Measurements from ENCODE around the gene MTSS2.

DNA sequence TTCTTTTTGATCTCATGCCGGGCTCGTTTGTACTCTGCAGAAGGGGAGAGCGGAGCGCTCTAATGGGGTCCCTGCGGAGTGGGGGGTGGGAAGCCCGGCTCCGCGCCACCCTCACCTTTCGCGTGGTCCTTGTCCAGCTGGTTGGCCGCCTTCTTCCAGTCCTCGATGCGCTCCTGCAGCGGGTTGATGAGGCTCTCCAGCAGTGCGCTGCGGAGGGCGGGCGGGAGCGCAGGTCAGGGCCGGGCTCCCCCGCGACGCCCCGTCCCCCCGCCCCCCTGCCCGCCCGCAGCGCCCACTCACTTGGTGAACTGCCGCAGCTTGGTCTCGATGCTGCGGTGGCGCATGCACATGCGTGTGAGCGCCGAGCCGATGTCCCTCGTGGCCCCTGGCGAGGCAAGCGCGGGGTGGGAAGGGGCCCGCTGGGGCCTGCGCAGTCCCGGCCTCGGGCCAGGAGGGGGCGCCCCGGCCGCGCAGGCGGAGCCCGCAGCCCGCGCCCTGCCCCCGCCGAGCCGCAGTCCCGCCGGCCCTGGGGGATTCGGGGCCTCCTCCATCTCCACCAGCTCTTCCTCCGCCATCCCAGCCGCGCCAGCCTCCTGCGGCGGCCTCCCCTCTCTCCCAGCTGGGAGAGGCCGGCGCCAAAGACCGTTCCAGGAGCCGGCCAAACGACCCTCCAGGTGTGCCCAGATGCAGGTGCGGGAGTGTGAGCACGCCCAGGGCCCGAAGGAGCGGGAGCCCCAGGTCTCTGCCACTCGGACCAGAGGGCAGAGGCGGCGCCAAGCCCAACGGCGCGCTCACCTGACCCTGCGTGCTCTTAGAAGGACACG, 6.0 kb downstream of the MTSS2 start:
- TF ChIP-seq, protein P1, sequence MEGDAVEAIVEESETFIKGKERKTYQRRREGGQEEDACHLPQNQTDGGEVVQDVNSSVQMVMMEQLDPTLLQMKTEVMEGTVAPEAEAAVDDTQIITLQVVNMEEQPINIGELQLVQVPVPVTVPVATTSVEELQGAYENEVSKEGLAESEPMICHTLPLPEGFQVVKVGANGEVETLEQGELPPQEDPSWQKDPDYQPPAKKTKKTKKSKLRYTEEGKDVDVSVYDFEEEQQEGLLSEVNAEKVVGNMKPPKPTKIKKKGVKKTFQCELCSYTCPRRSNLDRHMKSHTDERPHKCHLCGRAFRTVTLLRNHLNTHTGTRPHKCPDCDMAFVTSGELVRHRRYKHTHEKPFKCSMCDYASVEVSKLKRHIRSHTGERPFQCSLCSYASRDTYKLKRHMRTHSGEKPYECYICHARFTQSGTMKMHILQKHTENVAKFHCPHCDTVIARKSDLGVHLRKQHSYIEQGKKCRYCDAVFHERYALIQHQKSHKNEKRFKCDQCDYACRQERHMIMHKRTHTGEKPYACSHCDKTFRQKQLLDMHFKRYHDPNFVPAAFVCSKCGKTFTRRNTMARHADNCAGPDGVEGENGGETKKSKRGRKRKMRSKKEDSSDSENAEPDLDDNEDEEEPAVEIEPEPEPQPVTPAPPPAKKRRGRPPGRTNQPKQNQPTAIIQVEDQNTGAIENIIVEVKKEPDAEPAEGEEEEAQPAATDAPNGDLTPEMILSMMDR (IDR thresholded peaks at IDR 0.05), result peak; percentile 74 to 89 (median 77)
- TF ChIP-seq POLR2AphosphoS5 (IDR thresholded peaks at IDR 0.05) (no peak), POLR2A (IDR thresholded peaks at IDR 0.05; ENCODE audit: low read depth) (no peak), EP300 (IDR thresholded peaks at IDR 0.05) (no peak)

All from esophagus muscularis mucosa (tissue), 4 donors.